ENCODE results near the gene HBD.
A peak's percentile ranks its signal among the peaks of the same experiment; 100 is the strongest.
"Not testable (repeated sequence)": the region's sequence is repeated elsewhere in the genome, so short reads cannot be mapped to it uniquely, and the experiment has no call there.

Gene HBD

DNA sequence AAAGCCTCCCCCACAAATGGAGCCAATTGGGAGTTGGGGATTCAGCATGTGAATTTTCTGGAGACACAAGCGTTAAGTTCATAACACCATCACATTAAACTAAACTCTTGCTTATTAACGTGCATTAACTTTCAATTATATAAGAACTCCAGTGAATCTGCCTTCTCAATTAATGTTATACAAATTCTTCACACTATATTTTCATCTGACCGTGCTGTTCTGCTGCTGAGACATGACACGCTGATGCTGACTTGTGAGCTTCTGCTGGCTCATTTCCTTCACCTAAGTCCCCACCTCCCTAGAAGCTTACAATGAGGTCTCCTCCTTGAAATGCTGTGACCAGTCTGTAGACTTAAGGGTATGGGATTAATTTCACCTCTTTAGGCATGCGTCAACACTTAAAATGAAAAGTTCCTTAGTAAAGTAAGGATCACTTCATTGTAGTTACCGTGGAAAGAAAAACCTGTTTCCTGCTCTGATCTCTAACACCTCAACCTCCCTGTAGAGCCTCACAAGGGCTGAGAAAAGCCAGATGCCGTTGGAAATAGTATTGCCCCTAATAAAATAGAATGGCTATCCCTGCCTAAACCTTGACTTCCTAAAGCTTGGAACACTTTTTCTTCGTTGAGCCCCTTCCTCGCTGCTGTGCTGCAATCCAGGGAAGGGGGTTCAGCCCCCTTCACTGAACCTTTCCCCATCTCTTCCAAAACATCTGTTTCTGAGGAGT, 18.1 kb upstream of the HBD start:
- DNase-seq = no peak

DNA sequence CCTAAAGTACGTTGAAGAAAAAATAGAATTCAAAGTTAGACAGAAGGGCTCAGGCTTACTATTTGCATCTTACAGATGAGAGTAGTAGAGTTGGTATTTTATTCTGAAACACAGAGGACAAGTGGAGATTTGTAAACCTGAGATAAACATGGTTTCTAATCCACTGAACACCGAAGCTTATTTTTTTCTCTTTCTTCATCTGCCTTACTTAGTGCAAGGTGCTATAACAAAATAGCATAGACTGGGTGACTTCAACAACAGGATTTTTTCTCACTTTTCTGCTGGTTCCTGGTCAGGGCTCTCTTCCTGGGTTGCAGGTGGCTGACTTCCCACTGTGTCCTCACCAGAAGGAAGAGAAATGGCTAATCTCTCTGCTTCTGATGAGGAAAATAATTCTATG, 17.5 kb upstream of the HBD start:
- DNase-seq = no peak

DNA sequence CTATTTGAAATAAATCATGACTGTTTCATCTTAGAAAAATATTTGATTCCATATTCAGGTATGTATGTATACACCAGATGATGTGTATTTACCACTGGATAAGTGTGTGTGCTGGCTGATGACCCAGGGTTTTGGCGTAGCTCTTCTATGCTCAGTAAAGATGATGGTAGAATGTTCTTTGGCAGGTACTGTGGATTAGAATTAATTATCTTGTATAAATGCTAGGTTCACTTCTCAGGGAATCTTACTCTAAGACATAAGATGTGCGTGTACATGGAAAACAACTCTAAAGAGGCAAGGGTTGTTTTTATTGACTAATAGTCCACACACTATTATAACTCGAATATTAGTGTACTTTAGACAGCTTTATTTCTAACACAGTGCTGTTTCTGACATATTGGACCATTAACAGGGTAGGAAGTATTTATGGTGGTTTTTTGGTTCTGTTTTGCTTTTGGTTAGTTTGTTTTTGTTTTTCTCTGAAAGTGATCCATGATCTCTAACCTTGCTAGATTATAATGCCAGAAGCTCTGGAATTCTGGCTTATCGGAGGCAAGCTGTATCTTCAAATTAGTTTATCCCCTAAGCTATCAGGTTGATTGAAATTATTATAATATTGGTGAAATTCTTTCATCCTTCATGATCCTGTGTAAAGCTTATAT, 16.4 kb upstream of the HBD start:
- no peak for DNase-seq

DNA sequence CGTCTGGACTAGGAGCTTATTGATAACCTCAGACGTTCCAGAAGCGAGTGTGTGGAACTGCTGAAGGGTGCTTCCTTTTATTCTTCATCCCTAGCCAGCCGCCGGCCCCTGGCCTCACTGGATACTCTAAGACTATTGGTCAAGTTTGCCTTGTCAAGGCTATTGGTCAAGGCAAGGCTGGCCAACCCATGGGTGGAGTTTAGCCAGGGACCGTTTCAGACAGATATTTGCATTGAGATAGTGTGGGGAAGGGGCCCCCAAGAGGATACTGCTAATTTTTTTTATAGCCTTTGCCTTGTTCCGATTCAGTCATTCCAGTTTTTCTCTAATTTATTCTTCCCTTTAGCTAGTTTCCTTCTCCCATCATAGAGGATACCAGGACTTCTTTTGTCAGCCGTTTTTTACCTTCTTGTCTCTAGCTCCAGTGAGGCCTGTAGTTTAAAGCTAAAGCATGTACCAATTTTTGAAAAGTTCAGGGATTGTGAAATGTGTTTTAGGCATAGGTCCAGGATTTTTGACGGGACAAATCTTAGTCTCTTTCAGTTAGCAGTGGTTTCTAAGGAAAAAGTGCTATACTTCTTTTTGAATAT, 15.6 kb upstream of the HBD start, which contains the start of gene HBG1:
TSS of gene HBG1 (minus strand) at position 51 of the 590 bp plus-strand sequence. CDS start 53 bp downstream, outside the sequence.
- DNase-seq = not testable (repeated sequence)

DNA sequence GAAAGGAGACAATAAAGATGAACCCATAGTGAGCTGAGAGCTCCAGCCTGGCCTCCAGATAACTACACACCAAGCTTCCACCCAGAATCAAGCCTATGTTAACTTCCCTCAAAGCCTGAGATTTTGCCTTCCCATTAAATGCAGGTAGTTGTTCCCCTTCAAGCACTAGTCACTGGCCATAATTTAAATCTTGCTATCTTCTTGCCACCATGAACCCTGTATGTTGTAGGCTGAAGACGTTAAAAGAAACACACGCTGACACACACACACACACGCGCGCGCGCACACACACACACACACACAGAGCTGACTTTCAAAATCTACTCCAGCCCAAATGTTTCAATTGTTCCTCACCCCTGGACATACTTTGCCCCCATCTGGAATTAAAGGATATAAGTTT, 14.2 kb upstream of the HBD start:
- DNase-seq = not testable (repeated sequence)

DNA sequence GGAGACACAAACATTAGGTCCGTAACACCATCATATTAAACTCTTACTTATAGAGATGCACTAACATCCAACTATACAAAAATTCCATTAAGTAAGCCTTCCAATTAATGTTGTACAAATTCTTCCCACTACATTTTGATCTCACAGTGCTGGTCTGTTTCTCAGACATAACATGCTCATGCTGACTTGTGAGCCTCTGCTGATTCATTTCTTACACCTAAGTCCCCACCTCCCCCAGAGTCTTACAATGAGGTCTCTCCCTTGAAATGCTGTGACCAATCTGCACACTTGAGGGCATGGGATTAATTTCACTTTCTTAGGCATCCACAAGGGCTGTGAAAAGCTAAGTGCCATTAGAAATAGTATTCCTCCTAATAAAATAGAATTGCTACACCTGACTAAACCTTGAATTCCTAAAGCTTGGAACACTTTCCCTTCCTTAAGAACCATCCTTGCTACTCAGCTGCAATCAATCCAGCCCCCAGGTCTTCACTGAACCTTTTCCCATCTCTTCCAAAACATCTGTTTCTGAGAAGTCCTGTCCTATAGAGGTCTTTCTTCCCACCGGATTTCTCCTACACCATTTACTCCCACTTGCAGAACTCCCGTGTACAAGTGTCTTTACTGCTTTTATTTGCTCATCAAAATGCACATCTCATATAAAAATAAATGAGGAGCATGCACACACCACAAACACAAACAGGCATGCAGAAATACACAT, 13.3 kb upstream of the HBD start:
- DNase-seq = no peak

DNA sequence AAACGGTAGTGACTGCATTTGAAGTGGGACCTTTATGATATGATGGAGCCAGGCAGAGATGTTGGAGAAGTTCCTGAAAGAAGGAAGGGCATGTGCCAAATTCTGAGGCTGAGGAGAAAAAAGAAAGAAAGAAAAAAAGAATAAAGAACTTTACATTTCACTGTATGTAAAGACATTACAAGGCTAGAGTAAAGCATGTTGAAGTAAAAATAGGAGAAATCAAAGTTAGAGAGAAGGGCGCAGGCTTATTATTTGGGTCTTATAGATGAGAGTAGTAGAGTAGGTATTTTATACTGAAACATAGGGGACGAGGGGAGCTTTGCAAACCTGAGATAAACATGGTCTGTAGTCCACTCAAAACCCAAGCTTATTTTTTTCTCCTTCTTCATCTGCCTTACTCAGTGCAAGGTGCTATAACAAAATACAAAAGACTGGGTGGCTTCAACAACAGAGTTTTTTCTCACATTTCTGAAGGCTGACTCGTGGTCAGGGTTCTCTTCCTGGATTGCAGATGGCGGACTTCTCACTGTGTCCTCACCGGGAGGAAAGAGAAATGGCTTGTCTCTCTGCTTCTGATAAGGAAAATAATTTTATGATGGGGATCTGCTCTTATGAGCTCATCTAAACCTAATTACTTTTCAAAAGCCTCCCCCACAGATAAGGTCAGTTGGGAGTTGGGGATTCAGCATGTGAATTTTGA, 12.6 kb upstream of the HBD start:
- peak; percentile 12 for DNase-seq

DNA sequence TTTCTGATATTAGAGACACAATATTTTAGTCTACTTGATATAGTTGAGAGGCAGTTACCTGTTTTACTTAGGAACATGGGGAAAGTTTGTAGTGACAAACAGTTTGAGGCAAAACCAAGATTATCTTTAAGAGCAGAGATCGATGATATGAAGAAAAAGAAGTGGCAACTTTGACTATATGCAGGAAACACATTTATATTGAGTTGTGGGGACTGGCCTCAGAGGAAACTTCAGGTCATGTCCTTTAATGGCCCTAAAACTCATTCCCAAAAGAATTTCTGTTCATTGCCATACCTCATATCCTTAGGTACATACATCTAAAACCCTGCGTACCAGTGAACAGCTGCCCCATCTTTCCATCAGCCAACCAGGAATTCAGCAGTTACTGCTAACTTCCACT, 10.9 kb upstream of the HBD start:
- DNase-seq = no peak

DNA sequence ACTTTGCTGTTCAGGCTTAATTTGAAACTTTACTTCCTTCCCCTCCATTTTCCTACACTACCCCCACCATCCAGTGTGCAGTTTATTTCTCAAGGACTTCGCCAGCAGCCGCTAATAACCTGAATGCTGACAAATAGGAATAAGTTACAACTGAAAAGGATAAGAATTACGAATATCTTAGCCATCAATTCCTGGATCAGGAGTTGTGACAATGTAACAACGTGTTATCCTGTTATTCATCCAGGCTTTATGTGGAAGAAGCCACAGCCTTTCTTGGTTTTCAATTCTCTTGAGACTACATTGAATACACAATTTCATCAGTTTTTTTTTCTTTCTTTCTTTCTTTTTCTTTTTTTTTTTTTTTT, 9.5 kb upstream of the HBD start:
- no peak for DNase-seq

DNA sequence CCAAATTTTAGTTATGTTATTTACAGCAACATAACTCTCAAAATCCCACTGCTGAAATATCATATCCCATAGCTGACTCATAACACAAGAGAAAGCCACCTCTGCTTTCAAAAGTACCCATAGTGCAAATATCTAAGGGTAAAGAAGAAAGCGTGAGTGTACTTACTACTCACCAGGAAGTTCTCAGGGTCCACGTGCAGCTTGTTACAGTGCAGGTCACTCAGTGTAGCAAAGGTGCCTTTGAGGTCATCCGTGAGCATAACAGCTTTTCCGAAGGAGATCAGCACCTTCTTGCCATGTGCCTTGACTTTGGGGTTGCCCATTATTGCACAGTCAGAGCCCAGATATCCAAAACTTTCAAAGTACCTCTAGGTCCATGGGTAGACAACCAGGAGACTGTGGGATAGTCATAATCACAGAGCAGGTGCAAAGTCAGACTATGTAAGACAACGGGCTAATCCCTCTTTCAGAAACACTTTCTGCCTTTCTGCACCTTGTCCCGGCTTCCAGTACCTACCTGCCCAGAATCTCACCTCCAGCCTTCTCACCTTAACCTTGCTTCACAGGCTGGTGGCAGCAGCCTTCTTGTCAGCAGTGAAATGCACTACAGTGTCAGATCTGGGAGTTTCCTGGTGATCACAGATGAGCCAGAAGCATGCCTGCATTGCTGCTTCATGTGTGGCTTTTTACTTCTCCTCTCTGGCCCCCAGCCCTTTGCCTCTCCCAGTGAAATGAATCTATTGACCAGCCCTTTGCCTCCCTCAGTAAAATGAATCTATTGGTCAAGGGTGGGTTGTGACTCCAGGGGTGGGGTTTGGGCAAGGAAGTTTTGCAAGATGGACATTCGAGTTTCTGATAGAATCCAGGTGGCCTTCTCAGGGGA, 8.9 kb upstream of the HBD start:
- DNase-seq = no peak

DNA sequence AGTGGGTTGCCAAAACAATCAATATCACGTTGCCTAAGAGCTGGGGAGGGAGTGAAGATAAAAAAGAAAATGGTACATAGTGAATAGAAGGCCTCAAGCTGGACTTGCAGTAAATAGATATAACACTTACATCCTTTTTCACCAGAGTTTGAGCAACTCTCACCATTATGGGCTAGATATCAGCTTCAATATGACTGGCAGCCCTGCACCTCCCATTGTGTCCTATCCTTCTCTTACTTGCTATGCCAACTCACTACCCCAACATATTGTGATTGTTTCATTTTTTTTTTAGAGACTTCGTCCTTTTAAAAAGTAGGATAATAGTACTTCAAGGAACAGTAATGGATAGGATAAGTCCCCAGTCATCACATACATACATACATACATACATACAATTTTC, 7.9 kb upstream of the HBD start:
- no peak for DNase-seq

DNA sequence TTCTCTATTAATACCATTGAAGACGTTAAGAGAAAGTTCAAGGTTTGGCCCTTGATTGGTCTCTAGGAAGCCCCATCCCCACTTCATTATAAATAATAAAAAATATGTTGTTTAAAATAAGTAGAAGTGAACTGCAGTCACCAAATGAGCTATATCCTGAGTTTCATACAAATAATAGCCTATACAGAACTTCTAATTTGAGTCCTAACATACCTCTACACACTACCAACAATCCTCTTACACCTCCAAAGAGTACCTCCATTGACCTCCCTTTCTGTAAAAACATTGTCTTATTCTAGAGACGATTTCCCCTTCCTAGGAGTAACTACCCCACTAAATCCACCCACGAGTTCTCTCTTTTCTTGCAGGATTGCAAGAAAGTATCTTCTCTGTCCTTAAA, 7.2 kb upstream of the HBD start:
- no peak for DNase-seq

DNA sequence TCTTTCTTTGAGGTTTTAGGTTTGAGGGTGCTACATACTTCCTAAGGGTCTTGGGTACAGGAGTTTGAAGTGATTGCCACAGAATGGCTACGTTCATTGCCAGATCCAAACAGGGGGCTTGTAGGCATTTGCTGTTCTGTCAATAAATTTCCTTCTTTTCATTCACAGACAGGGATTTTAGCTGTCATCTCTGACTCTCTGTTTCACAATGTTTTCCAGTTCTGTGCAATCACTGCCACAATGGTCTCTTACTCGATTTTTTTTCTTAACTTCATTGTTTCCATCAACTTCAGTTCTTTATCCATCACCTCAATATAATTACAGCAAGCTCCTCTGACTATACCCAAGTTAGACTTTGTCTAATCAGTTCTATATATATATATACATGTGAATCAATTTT, 6.2 kb upstream of the HBD start:
- no peak for DNase-seq

DNA sequence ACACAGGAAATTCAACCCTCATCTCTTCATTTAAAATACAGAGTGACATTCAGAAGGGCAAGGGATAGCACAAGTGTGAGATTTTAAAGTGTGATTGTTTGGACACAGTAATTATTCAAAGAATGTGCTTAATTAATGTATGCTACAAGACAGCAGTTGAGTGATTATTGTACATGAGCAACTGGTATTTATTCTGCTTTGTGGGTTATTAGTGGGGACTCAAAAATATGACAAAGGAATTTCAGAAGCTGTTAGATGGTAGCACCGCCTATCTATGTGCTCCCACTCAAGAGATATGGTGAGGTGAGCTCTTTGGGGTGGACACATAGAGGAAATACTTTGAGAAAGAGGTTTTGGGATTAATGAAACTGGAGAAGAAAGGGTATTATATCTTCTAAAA, 5.8 kb upstream of the HBD start:
- no peak for DNase-seq

DNA sequence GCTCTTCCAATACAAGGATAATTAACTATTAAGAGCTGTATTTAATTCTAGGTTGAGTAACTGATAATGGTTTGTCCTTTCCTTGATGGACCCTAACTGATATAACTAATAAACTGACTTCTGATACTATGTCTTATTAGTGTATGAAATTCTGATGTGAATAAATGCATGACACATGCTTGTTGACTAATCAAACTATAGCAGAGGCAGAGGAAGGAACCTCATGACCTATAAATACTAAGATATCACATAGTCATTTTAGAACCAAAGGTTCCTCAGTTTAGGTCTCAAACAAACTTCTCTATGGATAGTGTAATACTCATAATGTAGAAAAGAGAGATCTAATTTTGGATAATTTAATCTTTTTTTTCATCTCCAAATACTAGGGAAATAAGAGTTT, 4.8 kb upstream of the HBD start:
- DNase-seq = no peak

DNA sequence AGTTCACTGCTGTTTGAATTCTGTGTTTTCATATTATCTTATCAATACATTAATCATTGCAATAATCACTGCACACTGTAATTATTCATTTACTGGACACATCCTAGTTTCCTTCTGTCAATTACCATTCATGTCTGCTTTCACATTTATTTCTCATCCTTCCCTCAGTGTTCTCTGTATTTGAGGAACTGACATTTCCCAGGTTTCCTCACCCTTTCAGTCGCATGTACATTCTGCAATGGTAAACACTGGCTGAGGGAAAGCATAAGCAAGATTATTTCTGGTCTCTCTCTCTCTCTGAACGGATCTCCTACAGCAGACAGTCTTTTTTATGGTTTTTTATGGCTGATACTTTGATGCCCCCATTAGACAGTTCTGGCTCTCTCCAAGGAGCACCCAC, 4.2 kb upstream of the HBD start:
- DNase-seq = no peak

DNA sequence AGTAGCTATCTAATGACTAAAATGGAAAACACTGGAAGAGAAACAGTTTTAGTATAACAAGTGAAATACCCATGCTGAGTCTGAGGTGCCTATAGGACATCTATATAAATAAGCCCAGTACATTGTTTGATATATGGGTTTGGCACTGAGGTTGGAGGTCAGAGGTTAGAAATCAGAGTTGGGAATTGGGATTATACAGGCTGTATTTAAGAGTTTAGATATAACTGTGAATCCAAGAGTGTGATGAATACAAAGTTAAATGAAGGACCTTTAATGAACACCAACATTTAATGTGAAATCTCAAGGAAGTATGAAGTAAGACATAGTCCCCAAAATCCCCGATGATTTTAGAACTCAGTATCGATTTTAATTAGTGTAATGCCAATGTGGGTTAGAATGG, 3.1 kb upstream of the HBD start:
- DNase-seq = no peak

DNA sequence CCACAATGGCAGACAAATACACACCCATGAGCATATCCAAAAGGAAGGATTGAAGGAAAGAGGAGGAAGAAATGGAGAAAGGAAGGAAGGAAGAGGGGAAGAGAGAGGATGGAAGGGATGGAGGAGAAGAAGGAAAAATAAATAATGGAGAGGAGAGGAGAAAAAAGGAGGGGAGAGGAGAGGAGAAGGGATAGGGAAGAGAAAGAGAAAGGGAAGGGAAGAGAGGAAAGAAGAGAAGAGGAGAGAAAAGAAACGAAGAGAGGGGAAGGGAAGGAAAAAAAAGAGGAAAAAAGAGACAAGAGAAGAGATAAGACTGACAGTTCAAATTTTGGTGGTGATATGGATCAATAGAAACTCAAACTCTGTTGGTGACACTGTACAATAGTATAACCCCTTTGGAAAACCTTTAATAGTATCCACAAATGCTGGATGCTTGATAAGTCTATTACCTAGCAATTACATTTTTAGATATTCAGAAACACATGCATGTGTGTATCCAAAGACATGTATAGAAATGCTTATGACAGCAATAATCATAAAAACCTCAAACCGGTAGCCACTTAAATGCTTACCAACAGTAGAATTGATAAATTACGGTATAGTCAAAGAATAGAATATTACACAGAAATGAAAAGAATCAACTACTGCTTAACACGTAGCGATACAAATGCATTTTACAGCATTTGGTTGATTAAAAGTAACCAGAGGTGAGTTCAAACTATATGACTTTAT, 1.2 kb upstream of the HBD start:
- DNase-seq = no peak

DNA sequence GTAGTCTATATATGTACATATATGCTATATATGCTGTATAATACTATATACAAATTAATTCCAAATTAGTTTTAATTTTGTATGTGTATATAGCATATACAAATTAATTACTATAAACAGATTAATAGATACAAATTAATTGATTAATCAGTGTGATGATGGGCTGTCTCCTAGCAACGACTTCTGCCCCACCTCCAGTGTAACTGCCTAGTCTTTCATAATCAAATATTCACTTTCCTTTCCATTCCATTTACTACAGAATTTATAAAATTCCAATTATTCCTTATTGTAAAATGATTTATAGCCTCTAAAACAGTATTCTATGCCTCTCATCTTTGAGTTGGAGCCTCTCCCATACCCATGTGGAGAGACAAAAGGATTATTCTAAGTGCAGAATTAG, 976 bp downstream of the HBD start:
- DNase-seq = no peak

DNA sequence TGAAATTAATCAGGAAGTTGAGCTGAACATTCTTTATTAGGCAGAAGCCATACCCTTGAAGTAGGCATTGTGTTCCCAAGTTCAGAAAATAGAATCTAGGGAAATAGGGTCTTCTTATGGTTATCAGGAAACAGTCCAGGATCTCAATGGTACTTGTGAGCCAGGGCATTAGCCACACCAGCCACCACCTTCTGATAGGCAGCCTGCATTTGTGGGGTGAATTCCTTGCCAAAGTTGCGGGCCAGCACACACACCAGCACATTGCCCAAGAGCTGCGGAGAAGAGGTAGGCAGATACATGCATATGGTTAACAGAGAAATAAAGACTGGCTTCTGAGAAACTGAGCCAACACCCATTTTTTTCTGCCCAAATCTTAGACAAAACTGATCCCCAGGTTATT, 1.5 kb downstream of the HBD start:
- DNase-seq = no peak

DNA sequence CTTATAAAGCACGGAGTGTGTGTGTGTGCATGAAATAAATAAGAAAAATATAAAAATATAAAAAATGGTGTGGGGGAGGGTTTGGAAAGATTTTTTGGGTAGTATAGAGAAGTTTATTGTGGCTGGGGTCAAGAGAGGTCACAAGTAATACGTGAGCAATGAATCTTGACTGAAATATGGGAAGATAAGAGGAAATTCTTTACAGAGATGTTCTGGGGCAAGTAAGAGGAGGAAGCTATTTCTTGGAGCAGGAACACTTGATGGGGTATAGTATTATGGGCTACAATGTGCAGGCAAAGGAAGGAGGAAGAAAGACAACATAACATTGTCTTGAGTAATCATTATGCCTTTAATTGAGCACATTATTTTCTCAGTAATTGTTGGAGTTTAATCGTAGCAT, 2.1 kb downstream of the HBD start:
- no peak for DNase-seq

DNA sequence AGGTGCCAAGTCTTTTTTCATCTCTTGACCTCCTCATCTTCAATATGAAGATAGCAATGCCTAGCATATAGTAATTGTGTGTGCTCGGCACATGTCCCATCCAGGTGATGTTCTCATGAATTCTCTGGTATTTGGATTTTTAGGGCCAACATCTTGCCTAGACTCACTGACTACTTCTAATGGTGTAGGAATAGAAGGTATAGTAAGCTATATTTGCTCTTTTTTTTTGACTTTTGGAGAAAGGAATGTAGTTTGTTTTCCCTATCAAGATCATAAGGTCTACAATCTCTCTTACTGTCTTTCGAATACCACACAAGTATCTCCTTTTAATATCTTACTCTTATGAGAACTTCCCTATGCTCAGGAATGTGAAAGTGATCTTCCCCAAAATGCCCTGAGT, 3.2 kb downstream of the HBD start:
- no peak for DNase-seq
